ENCODE results near the gene UBAP1L.
"Not testable (repeated sequence)": the region's sequence is repeated elsewhere in the genome, so short reads cannot be mapped to it uniquely, and the experiment has no call there.

The UBAP1L gene

DNA sequence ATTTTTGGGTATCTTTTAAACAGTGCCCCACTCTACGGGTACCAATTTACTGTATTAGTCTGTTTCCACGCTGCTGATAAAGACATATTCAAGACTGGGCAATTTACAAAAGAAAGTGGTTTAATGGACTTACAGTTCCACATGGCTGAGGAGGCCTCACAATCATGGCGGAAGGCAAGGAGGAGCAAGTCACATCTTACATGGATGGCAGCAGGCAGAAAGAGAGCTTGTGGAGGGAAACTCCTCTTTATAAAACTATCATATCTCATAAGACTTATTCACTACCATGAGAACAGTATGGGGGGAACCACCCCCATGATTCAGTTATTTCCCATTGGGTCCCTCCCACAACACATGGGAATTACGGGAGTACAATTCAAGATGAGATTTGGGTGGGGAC is 22.9 kb upstream of the UBAP1L start:
- not testable (repeated sequence) for H3K4ac ChIP-seq (ENCODE audit: low read depth in 1 of 2, low read length in 2 of 2); H2BK12ac ChIP-seq (ENCODE audit: low read length in 2 of 2); H3K9ac ChIP-seq (ENCODE audit: low read length); DNase-seq; H3K4me2 ChIP-seq (ENCODE audit: low read length, poor library complexity, severe bottlenecking); H3K14ac ChIP-seq (ENCODE audit: low read length in 2 of 2); H3K4me1 ChIP-seq (ENCODE audit: control insufficient read depth, insufficient read depth, low read depth, low read length); H2BK120ac ChIP-seq (ENCODE audit: low read depth, low read length); H3K79me1 ChIP-seq (replicated peaks; ENCODE audit: low read length, poor library complexity, severe bottlenecking); H3K27me3 ChIP-seq (ENCODE audit: control insufficient read depth in 1 of 2, insufficient read depth in 1 of 2, low read length in 2 of 2); H4K91ac ChIP-seq (ENCODE audit: low read length); H3K36me3 ChIP-seq (ENCODE audit: control insufficient read depth in 1 of 2, insufficient read depth in 2 of 2, low read depth in 1 of 2, low read length in 2 of 2); H2AFZ ChIP-seq (ENCODE audit: low read depth, low read length); H3K27ac ChIP-seq (ENCODE audit: low read length, poor library complexity, severe bottlenecking); H3K23ac ChIP-seq (ENCODE audit: low read length in 2 of 2); H3K18ac ChIP-seq (ENCODE audit: low read depth in 1 of 2, low read length in 2 of 2); H2BK5ac ChIP-seq (ENCODE audit: low read depth, low read length, poor library complexity, severe bottlenecking); H2BK15ac ChIP-seq (ENCODE audit: low read depth, poor library complexity, severe bottlenecking); H2AK5ac ChIP-seq (ENCODE audit: low read length, severe bottlenecking); H3K4me3 ChIP-seq (ENCODE audit: insufficient read depth in 1 of 2, low read depth in 1 of 2, low read length in 2 of 2); H3K9me3 ChIP-seq (ENCODE audit: control insufficient read depth, low read length); H4K8ac ChIP-seq (ENCODE audit: low read length)
- 98% methylated on average over 4 of the region's 4 CpGs for WGBS

DNA sequence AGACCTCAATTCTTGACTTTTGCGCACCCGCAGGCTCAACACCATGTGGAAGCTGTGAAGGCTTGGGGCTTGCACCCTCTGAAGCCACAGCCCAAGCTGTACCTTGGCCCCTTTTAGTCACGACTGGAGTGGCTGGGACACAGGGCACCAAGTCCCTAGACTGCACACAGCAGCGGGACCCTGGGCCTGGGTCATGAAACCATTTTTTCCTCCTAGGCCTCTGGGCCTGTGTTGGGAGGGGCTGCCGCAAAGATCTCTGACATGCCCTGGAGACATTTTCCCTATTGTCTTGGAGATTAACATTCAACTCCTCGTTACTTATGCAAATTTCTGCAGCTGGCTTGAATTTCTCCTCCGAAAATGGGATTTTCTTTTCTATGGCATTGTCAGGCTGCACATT is 22.1 kb upstream of the UBAP1L start:
- not testable (repeated sequence) for H3K4me2 ChIP-seq (ENCODE audit: low read length, poor library complexity, severe bottlenecking); H3K4me3 ChIP-seq (ENCODE audit: insufficient read depth in 1 of 2, low read depth in 1 of 2, low read length in 2 of 2); H4K8ac ChIP-seq (ENCODE audit: low read length); H3K27ac ChIP-seq (ENCODE audit: low read length, poor library complexity, severe bottlenecking); H3K4me1 ChIP-seq (ENCODE audit: control insufficient read depth, insufficient read depth, low read depth, low read length); H2BK15ac ChIP-seq (ENCODE audit: low read depth, poor library complexity, severe bottlenecking); H3K18ac ChIP-seq (ENCODE audit: low read depth in 1 of 2, low read length in 2 of 2); H3K36me3 ChIP-seq (ENCODE audit: control insufficient read depth in 1 of 2, insufficient read depth in 2 of 2, low read depth in 1 of 2, low read length in 2 of 2); DNase-seq; H3K23ac ChIP-seq (ENCODE audit: low read length in 2 of 2); H2AK5ac ChIP-seq (ENCODE audit: low read length, severe bottlenecking); H4K91ac ChIP-seq (ENCODE audit: low read length); H2AFZ ChIP-seq (ENCODE audit: low read depth, low read length); H2BK5ac ChIP-seq (ENCODE audit: low read depth, low read length, poor library complexity, severe bottlenecking); H3K14ac ChIP-seq (ENCODE audit: low read length in 2 of 2); H3K27me3 ChIP-seq (ENCODE audit: control insufficient read depth in 1 of 2, insufficient read depth in 1 of 2, low read length in 2 of 2); H2BK120ac ChIP-seq (ENCODE audit: low read depth, low read length); H3K4ac ChIP-seq (ENCODE audit: low read depth in 1 of 2, low read length in 2 of 2); H2BK12ac ChIP-seq (ENCODE audit: low read length in 2 of 2); H3K79me1 ChIP-seq (replicated peaks; ENCODE audit: low read length, poor library complexity, severe bottlenecking); H3K9ac ChIP-seq (ENCODE audit: low read length); H3K9me3 ChIP-seq (ENCODE audit: control insufficient read depth, low read length)
- WGBS = 89% methylated on average over 7 of the region's 7 CpGs

DNA sequence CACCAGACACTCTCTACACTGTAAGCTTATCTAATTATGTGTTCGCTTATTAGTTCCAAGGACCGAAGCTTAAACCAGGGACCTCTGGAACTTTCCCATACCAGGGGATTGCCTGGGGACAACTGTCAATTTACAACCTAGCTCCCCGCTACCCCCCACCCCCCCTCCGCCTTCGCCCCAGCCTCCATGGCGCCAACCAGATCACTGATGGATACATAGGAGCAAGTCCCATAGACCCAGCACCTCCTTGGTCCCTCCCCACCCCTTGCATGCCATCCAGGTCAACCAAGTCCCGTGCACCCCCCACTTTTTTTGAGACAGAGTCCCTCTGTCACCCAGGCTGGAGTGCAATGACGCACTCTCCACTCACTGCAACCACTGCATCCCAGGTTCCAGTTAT is 19.5 kb upstream of the UBAP1L start:
- H3K23ac ChIP-seq (ENCODE audit: low read length in 2 of 2) = no peak overlapping the region
- no peak overlapping the region for H2BK120ac ChIP-seq (ENCODE audit: low read depth, low read length)
- no peak overlapping the region for H4K91ac ChIP-seq (ENCODE audit: low read length)
- no peak overlapping the region for H2BK15ac ChIP-seq (ENCODE audit: low read depth, poor library complexity, severe bottlenecking)
- peak overlapping the region; percentile 95 for H3K9ac ChIP-seq (ENCODE audit: low read length)
- no peak overlapping the region for H2AK5ac ChIP-seq (ENCODE audit: low read length, severe bottlenecking)
- H3K4ac ChIP-seq (ENCODE audit: low read depth in 1 of 2, low read length in 2 of 2) = no peak overlapping the region
- no peak overlapping the region for H3K27ac ChIP-seq (ENCODE audit: low read length, poor library complexity, severe bottlenecking)
- no peaks in the 10 kb centered on the region for H3K27me3 ChIP-seq (ENCODE audit: control insufficient read depth in 1 of 2, insufficient read depth in 1 of 2, low read length in 2 of 2)
- H2BK12ac ChIP-seq (ENCODE audit: low read length in 2 of 2) = no peak overlapping the region
- H3K4me1 ChIP-seq (ENCODE audit: control insufficient read depth, insufficient read depth, low read depth, low read length) = peaks cover 2% of the 10 kb centered on the region
- no peak for DNase-seq
- H3K9me3 ChIP-seq (ENCODE audit: control insufficient read depth, low read length) = no peaks in the 10 kb centered on the region
- peaks cover 11% of the 10 kb centered on the region for H3K79me1 ChIP-seq (replicated peaks; ENCODE audit: low read length, poor library complexity, severe bottlenecking)
- peak overlapping the region in 1 of 2 experiments; percentile 91 for H3K4me3 ChIP-seq (ENCODE audit: insufficient read depth in 1 of 2, low read depth in 1 of 2, low read length in 2 of 2)
- H2AFZ ChIP-seq (ENCODE audit: low read depth, low read length) = no peak overlapping the region
- WGBS = 95% methylated on average over 8 of the region's 8 CpGs
- H3K36me3 ChIP-seq (ENCODE audit: control insufficient read depth in 1 of 2, insufficient read depth in 2 of 2, low read depth in 1 of 2, low read length in 2 of 2) = peaks cover 8 to 10% of the 10 kb centered on the region in 2 experiments
- no peak overlapping the region for H2BK5ac ChIP-seq (ENCODE audit: low read depth, low read length, poor library complexity, severe bottlenecking)
- H4K8ac ChIP-seq (ENCODE audit: low read length) = no peak overlapping the region
- no peak overlapping the region for H3K4me2 ChIP-seq (ENCODE audit: low read length, poor library complexity, severe bottlenecking)
- no peak overlapping the region for H3K18ac ChIP-seq (ENCODE audit: low read depth in 1 of 2, low read length in 2 of 2)
- H3K14ac ChIP-seq (ENCODE audit: low read length in 2 of 2) = no peak overlapping the region

DNA sequence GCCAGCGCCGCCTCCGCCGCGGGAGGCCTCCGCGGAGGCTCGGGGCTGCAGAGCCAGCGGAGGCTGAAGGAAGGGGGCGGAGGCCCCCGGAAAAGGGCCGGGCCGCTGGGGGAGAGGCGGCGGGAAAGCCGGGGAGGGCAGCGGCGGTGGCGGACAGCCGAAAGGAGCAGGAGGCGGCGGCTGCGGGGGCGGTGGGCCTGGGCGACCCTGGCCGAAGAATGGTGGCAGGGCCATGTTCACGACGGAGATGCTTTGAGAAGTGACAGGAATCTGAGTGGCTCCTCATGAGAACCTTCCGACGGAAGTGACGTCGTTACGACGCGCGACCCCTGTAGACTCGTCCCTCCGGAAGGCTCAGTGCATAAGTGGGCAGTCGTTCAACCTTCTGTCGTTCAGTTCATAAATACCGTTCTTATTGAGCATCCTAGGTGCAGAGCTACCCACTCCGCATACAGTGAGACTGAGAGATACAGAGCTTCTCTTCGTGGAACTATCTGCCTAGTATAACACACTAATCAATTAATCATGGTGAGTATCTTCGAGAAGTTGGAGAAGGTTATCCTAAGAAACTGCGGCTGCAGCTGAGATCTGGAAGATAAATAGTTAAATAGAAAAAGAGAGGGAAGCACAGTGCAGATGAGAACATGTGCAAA is 18.7 kb upstream of the UBAP1L start, which contains the start of gene PDCD7:
TSS of gene PDCD7 (minus strand) at position 261 of the 653 bp plus-strand sequence. CDS start at position 234, 27 bp downstream.
- H3K4me3 ChIP-seq (ENCODE audit: insufficient read depth in 1 of 2, low read depth in 1 of 2, low read length in 2 of 2) = peak within 1 kb of the TSS; percentile 91 to 93
- peaks cover 12 to 18% of the 10 kb centered on the region in 2 experiments for H3K36me3 ChIP-seq (ENCODE audit: control insufficient read depth in 1 of 2, insufficient read depth in 2 of 2, low read depth in 1 of 2, low read length in 2 of 2)
- peak within 1 kb of the TSS; percentile 77 for H2BK120ac ChIP-seq (ENCODE audit: low read depth, low read length)
- peak within 1 kb of the TSS; percentile 82 for H2BK5ac ChIP-seq (ENCODE audit: low read depth, low read length, poor library complexity, severe bottlenecking)
- H3K9me3 ChIP-seq (ENCODE audit: control insufficient read depth, low read length) = no peaks in the 10 kb centered on the region
- H2AFZ ChIP-seq (ENCODE audit: low read depth, low read length) = peak within 1 kb of the TSS; percentile 90
- peak within 1 kb of the TSS in 1 of 2 experiments; percentile 77 for H3K23ac ChIP-seq (ENCODE audit: low read length in 2 of 2)
- H3K27ac ChIP-seq (ENCODE audit: low read length, poor library complexity, severe bottlenecking) = peak within 1 kb of the TSS; percentile 57
- H3K4me1 ChIP-seq (ENCODE audit: control insufficient read depth, insufficient read depth, low read depth, low read length) = peaks cover 2% of the 10 kb centered on the region
- H3K9ac ChIP-seq (ENCODE audit: low read length) = peak within 1 kb of the TSS; percentile 95
- peak within 1 kb of the TSS in 1 of 2 experiments; percentile 42 for H2BK12ac ChIP-seq (ENCODE audit: low read length in 2 of 2)
- H3K79me1 ChIP-seq (replicated peaks; ENCODE audit: low read length, poor library complexity, severe bottlenecking) = peaks cover 19% of the 10 kb centered on the region
- peak within 1 kb of the TSS; percentile 97 for H4K8ac ChIP-seq (ENCODE audit: low read length)
- H3K18ac ChIP-seq (ENCODE audit: low read depth in 1 of 2, low read length in 2 of 2) = peak within 1 kb of the TSS; percentile 97 to 98
- peak within 1 kb of the TSS; percentile 77 to 95 for H3K4ac ChIP-seq (ENCODE audit: low read depth in 1 of 2, low read length in 2 of 2)
- peak within 1 kb of the TSS in 1 of 2 experiments; percentile 97 for H3K14ac ChIP-seq (ENCODE audit: low read length in 2 of 2)
- peak within 1 kb of the TSS; percentile 92 for H3K4me2 ChIP-seq (ENCODE audit: low read length, poor library complexity, severe bottlenecking)
- no peak within 1 kb of the TSS for H2AK5ac ChIP-seq (ENCODE audit: low read length, severe bottlenecking)
- peak within 1 kb of the TSS; percentile 86 for H2BK15ac ChIP-seq (ENCODE audit: low read depth, poor library complexity, severe bottlenecking)
- WGBS = under 1% methylated on average over 41 of the region's 45 CpGs
- peak; percentile 95 for DNase-seq
- peak within 1 kb of the TSS; percentile 86 for H4K91ac ChIP-seq (ENCODE audit: low read length)
- H3K27me3 ChIP-seq (ENCODE audit: control insufficient read depth in 1 of 2, insufficient read depth in 1 of 2, low read length in 2 of 2) = no peaks in the 10 kb centered on the region
